GM18520 (cell line): ENCODE measurements around the gene DRC7.
"Not testable (repeated sequence)": the region's sequence is repeated elsewhere in the genome, so short reads cannot be mapped to it uniquely, and the experiment has no call there.

Source experiments
- ATAC-seq: cut with Tn5 transposase; IDR thresholded peaks from one replicate; pipeline ENCODE4 v1.9.1; 2021; ENCODE audit not compliant: unreplicated experiment

DRC7 gene

DNA sequence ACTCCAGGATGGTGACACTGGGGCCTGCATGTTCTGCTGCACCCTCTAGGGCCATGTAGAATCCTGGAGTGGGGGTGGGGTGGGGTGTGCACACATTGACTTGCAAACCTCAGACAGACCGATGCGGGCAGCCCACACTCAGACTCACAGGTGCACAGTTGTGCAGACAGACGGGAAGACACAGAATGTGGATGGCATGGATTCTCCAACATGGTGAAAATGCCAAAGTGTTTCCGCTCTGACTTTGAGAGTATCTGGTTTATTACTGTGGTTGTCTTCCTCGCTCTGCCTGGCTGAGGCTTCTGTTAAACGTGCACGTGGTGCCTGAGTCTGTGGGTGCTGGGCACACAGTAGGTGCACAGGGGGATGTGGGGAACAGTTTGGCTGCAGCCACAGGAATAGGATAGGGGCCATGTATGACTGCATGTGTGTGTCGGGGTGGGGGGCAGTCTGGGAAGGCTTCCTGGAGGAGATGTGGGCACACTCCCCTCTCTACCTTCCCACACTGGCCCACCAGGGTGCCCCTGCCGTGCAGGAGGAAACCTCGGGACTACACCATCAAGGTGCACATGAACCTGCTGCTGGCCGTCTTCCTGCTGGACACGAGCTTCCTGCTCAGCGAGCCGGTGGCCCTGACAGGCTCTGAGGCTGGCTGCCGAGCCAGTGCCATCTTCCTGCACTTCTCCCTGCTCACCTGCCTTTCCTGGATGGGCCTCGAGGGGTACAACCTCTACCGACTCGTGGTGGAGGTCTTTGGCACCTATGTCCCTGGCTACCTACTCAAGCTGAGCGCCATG lies 35.5 kb upstream of the DRC7 start:
- no peak for ATAC-seq

DNA sequence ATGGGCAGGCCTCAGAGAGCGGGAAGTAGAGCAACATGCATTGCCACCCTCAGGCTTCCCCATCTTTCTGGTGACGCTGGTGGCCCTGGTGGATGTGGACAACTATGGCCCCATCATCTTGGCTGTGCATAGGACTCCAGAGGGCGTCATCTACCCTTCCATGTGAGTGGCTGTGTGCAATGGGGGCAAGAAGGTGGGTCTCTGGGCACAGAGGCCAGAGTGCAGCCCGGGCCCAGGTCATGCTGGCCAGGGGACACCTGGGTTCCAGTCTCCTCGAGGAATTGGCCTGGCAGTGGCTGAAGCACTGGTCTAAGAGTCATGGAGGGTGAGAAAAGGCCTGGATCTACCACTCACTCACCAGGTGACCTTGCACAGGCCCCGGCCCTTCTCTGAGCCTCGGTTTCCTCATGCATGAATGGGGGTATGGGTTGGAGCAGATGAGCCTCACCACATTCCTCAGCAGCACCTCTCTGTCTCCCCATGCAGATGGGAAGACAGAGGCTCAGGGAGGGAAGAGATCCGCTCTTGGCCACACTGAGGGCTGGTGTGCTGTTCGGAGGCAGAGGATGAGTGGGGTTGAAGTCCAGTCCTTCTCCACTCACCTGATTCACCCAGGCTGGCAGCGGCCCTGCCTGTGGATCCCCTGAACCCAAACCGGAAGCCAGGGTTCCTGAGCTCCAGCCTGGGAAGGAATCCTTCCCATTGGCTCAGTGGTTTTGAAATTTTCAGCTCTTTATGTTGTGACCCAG lies 33.7 kb upstream of the DRC7 start:
- no peak for ATAC-seq

DNA sequence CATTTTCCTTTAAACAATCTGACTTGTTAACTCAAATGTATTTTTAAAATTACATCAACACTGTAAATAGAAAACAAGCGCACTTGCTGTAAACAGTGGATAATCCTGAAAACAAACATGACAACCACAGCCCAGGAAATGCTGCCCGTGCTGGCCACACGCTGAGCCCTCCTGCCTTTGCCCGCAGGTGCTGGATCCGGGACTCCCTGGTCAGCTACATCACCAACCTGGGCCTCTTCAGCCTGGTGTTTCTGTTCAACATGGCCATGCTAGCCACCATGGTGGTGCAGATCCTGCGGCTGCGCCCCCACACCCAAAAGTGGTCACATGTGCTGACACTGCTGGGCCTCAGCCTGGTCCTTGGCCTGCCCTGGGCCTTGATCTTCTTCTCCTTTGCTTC lies 33.1 kb upstream of the DRC7 start:
- ATAC-seq: no peak

DNA sequence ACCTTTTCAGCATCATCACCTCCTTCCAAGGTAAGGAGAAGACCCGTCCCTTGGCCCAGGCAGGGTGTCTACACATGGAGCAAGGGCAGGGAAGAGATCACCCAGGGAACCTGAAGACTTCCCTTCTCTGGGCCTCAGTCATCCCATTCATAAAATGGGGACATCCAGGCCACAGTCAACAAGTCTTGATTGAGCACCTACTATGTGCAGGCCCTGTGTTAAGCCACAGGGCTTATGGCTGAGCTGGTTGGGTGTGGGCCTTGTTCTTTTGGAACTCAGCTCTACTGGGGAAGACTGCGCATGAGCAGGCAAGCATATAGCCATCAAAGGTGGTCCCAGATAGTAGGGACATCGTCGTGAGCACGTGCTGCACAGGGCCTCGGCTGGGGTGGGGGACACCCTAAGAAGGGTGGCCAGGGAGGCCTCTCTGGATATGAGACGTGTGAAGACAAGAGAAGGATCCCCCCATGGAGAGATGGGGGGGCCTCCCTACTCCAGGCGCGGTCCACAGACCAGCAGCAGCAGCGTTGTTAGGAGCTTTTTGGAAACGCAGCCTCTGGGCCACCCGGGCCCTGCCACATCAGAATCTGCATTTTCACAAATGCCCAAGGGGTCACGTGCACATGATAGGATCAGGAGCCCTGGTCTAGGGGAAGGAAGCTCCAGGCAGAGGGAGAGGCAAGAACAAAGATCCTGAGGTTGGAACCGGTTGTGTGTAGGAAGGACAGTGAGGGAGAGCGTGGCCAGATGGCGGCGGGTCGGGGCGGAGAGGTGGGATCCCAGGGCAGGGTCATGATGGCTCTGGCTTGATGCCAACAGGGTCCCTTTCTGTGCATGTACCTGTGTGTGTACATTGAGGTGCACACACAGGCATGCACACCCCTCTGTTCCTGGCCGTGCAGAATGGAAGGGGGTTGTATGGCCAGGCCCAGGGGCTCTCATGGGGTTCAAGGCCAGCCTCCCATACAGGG lies 32.4 kb upstream of the DRC7 start:
- no peak for ATAC-seq

DNA sequence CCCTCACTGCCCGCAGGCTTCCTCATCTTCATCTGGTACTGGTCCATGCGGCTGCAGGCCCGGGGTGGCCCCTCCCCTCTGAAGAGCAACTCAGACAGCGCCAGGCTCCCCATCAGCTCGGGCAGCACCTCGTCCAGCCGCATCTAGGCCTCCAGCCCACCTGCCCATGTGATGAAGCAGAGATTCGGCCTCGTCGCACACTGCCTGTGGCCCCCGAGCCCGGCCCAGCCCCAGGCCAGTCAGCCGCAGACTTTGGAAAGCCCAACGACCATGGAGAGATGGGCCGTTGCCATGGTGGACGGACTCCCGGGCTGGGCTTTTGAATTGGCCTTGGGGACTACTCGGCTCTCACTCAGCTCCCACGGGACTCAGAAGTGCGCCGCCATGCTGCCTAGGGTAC lies 31.2 kb upstream of the DRC7 start:
- ATAC-seq: no peak

DNA sequence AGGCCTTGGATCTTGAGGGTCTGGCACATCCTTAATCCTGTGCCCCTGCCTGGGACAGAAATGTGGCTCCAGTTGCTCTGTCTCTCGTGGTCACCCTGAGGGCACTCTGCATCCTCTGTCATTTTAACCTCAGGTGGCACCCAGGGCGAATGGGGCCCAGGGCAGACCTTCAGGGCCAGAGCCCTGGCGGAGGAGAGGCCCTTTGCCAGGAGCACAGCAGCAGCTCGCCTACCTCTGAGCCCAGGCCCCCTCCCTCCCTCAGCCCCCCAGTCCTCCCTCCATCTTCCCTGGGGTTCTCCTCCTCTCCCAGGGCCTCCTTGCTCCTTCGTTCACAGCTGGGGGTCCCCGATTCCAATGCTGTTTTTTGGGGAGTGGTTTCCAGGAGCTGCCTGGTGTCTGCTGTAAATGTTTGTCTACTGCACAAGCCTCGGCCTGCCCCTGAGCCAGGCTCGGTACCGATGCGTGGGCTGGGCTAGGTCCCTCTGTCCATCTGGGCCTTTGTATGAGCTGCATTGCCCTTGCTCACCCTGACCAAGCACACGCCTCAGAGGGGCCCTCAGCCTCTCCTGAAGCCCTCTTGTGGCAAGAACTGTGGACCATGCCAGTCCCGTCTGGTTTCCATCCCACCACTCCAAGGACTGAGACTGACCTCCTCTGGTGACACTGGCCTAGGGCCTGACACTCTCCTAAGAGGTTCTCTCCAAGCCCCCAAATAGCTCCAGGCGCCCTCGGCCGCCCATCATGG lies 30.5 kb upstream of the DRC7 start:
- ATAC-seq: no peak

DNA sequence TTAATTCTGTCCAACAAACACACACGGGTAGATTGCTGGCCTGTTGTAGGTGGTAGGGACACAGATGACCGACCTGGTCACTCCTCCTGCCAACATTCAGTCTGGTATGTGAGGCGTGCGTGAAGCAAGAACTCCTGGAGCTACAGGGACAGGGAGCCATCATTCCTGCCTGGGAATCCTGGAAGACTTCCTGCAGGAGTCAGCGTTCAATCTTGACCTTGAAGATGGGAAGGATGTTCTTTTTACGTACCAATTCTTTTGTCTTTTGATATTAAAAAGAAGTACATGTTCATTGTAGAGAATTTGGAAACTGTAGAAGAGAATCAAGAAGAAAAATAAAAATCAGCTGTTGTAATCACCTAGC lies 30.0 kb upstream of the DRC7 start:
- no peak for ATAC-seq

DNA sequence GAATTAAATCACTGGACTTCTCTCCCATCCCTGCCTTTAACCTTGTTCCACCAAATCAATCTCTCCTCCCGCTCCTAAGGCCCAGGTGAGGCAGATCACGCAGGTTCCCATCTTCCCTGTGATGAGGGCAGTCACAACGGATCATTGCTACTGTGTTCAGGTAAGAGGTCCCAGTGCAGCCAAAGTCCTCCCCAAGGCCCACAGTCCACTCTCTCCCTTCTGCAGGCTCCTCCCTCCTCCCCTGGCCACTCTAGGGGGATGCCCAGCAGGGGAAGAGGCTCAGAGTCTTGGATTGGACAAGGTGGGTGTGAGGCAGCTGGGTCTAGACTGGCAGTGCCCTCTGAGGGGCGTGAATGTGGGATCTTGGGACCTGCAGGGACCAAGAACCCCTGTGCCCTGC lies 29.1 kb upstream of the DRC7 start:
- no peak for ATAC-seq

DNA sequence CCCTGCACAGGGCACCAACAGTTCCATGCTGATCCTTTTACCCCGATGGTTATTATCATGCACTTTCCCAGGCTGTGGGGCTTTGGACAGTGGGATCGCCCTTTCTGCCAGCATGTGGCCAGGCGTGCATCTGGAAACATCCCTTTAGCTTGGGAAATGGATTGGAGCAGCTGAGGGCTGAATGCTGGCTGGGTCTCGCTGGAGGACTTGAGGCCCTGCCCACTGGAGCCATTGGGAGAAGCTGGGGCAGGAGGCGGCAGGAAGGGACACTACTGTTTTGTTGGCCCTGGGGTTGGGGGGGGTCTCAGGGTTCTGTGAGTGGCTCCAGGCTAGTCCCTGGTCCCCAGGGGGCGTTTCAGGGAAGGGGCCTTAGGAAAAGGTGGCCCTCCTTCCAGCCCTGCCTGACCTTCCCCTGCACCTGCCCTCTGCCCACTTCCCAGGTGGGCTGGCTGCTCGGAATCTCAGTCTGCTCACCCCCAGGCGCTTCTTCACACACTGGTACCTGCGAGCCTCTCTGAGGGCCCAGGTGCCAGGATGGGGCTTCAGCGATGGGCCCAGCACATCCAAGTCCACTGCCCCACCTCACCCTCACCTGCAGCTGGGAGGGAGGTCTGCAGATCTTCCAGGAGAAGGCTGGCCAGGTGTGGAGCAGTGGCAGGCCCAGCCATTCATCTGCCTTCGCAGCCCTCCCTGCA lies 28.1 kb upstream of the DRC7 start:
- no peak for ATAC-seq

DNA sequence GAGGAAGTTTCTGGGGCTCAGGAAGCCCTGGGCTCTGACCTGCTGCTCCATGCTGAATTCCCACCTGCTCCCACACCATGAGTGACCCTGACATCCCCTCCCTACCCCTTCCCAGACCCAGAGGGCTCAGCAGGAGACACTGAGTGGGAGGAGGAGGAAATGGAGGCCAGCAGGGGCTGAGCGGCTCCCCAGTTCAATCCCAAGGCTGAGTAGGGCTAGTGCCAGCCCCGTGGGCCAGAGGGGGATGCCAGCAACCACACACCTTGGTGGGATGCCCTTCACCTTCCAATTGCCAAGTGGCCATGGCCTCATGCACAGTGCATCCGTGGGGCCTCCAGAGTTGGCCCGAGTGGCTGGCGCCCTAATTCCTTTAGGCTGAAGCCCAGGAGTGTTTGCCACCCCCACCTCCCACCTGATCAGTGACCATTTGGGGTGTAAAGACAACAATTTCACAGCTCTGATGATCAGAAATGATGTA lies 27.5 kb upstream of the DRC7 start:
- ATAC-seq: no peak

DNA sequence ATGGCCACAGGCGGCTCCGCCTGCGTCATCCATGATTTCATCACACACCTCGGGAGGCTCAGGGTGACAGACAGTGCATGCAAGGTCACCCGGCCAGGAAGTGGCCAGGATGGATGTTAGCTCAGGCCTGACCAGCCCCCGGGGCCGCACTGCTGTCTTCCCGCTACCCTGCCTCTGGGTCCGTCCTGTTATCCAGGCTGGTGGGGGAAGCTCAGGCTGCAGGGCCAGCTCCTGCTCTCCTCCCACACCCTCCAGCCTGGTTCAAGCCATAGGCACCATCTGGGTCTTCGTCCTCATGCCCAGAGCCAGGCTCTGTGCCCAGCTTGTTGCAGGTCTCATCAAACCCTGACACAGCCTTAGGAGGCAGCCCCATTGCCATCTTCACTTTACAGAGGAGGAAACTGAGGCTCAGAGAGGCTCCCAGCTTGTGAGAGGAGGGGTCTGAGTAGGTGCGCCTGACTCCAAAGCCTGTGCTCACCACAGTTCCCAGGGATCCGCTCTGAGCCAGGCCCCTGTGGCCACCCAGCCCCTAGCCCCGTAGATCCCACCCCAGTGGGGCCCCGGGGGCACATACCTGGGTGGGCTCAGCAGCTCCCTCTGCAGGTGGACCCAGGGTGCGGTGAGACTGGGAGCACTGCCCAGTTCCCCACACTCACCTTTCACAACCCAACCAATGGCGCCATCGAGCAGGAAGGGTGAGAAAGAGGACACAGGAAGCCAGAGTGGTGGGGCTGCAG lies 26.9 kb upstream of the DRC7 start:
- no peak for ATAC-seq

DNA sequence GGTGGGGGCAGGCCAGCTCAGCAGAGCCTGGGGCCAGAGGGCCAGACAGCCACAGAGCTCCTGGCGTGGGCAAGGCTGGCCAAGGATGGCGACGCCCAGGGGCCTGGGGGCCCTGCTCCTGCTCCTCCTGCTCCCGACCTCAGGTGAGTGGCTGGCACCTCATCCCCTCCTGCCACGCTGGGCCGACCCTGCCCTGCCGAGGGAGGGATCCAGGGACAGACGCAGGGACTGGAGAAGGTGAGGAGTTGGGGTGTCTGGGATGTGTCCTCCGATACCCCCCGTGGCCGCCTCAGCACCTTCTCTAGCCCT lies 26.4 kb upstream of the DRC7 start, which contains the start of gene ADGRG3:
ADGRG3 (plus strand) TSS at position 44 of the 309 bp plus-strand sequence; CDS start at position 86, 42 bp downstream.
- ATAC-seq: no peak

DNA sequence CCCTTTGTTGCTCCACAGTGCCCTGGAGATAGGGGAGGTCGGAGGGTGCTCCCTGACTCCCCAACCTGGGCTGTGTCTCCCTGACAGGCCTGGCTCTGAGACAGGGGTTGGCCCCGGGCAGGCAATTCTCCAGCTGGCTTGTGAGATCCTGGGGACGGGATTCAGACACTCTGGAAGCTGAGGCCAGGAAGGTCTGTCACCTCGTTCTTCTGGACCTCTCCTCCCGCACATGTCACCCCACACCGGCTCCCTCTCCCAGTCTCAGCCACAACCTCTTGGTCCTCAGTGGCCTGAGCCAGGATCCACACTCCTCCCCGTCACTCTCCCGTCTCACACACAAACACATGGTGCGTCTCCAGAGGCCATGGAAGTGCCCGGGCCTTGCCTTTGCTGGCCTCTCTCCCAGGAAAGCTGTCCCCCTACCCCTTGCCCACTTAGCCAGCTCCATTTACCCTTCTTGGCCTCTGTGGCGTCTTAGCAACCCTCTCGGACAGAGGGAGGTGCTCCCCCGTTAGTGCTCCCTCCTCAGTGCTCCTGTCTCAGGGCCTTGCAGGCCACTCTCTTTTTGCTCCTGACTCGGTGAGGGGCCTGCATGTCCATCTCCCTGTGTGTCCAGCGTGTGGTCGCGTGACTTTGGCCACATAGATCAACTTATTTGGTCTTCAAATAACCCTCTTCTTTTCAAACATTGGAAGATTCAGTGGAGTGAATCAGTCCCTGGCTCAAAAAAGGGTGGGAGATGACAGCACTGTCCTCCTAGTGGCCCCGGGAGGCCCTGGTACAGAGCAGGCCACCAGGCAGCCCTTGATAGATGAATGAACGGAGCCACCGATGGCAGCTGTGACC lies 25.8 kb upstream of the DRC7 start:
- no peak for ATAC-seq

DNA sequence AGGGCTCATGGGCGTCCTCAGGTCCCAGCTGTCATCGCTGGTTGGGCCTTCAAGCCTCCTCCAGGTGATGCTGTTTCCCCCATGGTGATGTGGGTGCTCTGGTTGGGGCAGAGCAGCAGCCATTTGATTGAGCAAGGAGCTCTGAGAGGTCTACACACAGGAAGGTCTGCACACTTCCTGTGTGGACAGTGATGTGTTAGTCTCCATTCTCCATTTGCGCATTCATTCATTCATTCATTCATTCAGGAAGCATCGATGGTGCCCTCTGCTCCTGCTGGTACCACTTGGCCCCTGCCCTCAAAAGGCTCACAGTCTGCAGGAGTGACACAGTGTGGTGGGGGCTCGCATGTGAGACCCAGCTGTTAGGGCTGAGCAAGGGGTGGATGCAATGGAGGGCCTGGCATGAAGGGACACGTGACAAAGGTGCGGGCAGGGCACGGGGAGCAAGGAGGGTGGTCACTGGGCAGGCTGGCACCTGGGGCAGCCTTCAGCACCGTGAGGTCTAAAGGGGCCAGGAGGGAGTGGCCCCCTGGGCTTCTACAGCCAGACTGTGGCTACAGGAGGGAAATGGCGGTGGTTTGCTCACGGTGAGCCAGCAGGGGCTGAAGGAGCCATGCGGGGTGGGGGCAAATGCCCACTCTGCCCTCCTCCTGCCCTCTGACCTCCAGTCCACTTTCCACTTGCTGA lies 25.0 kb upstream of the DRC7 start:
- ATAC-seq: no peak

DNA sequence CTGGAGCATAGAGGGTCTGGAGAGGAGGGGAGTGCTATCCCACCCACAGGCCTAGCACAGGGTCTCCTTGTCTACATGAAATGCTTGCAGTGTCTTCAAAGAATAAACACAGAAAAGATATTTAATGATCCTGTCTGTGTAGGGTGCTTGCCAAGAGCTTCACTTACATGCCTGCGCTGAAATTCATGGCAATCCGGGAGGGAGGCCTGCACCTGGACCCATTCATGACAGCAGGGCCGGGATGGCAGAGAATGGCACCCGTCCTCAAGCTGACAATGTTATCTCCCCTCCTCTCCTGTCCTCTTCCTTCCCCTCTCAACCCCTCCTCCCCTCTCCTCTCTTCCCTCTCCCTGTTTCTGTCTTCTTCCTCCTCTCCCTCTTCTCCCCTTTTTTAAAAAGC lies 24.4 kb upstream of the DRC7 start:
- ATAC-seq: no peak

DNA sequence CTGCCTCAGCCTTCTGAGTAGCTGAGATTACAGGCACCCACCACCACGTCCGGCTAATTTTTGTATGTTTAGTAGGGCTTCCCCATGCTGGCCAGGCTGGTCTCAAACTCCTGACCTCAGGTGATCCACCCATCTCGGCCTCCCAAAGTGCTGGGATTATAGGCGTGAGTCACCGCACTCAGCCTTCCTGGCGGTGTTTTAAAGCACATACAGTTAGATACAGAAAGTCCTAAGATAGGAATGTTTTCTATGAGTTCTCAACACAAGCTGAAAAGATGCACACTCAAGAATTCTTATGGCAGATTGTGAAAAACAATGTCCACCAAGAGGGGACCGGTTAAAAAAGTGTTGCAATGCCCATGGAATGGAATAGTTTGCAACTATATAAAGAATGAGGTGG lies 23.2 kb upstream of the DRC7 start:
- ATAC-seq: not testable (repeated sequence)

DNA sequence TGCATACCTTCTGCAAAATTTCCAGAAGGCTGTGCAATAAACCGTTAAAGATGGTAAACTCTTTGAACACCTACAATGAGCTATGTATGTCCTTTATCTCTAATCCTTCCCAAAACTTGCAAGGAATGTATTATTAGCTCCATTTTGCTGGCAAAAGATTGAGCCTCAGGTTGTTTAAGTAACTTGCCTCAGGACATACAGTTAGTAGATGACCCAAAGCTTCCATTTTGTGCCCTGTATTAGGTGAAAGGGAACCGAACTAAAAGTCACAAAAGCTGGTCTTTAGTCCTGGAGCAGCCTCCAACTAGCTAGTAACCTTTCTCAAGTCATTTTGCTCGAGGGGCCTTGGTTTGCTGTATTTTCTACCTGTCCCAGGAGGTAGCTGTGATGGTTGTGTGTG lies 22.2 kb upstream of the DRC7 start:
- ATAC-seq: no peak

DNA sequence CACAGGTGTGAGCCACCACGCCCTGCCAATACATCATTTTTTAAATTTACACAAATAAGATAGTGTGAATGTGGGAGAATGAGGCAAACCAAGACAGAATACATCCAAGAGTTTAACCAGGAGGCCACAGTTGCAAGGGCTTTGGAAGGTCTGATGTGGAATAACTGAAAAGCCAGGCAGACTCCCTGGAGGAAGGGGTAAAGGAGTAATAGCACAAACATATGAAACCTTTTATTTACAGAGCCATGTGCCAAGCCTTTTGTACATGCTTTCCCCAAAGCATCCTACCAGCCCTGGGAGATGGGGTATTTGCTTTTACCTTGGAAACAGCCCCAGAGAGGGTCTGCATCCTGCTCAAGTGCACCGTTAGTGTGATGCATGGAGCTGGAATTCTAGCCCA lies 21.8 kb upstream of the DRC7 start:
- ATAC-seq: no peak
